ENCODE results near the gene ATR.

- TF ChIP-seq POLR2A (IDR thresholded peaks at IDR 0.05) (no peak), CTCF (IDR thresholded peaks at IDR 0.05) (no peak), POLR2AphosphoS5 (IDR thresholded peaks at IDR 0.05) (peak; percentile 68)
These were observed 88.8 kb downstream of the ATR start for GRCh38 chr3:142489572-142490323.

Measured in prostate gland (tissue), 2 donors.